OCI-LY7 (cell line): ENCODE results near the gene FAM222A.

ENCODE experiments used
- EZH2phosphoT487 ChIP-seq: fragments of 200-600 bp; sonication (generic); IDR thresholded peaks from 2 replicates; pipeline ENCODE4 v1.6.1; 2018; ENCODE audit warnings: low read depth, borderline replicate concordance, mild to moderate bottlenecking, mixed run types, antibody characterized with exemption, low read length, moderate library complexity, mixed read lengths
- TF ChIP-seq, protein P1 (sequence below): fragments of 200-600 bp; sonication (generic); conservative IDR thresholded peaks from 2 replicates; pipeline ENCODE4 v1.5.1; 2014; ENCODE audit warnings: mild to moderate bottlenecking, antibody characterized with exemption, low read length, moderate library complexity, mixed read lengths

DNA sequence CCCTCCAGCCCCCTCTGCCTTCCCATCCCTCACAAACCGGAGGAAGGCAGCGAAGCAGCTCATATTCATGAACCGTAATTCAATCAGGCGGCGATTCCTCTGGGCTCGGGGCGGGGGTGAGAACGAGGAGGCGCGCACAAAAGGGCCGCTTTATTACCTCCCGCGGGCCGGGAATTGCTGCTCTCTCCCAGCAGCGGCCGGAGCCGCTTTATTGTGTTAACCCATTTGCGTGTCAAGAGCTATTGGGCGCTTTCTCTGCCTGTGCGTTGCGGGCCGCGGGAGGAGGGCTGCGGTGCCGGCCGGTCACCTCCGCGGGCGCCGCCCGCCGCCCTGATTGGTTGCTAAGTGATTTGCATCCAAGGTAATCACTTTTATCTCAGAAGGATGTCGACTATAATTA is 4.8 kb downstream of the FAM222A start:
- TF ChIP-seq, protein P1, sequence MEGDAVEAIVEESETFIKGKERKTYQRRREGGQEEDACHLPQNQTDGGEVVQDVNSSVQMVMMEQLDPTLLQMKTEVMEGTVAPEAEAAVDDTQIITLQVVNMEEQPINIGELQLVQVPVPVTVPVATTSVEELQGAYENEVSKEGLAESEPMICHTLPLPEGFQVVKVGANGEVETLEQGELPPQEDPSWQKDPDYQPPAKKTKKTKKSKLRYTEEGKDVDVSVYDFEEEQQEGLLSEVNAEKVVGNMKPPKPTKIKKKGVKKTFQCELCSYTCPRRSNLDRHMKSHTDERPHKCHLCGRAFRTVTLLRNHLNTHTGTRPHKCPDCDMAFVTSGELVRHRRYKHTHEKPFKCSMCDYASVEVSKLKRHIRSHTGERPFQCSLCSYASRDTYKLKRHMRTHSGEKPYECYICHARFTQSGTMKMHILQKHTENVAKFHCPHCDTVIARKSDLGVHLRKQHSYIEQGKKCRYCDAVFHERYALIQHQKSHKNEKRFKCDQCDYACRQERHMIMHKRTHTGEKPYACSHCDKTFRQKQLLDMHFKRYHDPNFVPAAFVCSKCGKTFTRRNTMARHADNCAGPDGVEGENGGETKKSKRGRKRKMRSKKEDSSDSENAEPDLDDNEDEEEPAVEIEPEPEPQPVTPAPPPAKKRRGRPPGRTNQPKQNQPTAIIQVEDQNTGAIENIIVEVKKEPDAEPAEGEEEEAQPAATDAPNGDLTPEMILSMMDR = no peak
- TF ChIP-seq EZH2phosphoT487 = no peak
